ENCODE results near the gene ANO1.

GRCh38 chr11:70210051-70210501 lies 132.0 kb downstream of the ANO1 start:
- TF ChIP-seq CTCF (IDR thresholded peaks at IDR 0.05) = no peak
- no peak for TF ChIP-seq POLR2AphosphoS5 (IDR thresholded peaks at IDR 0.05)
